ENCODE measurements around the gene PCSK6. TPM values are rescaled to one million over a fixed set of nuclear protein-coding genes. Genes with fewer than 3 reads are reported as not detected.
A peak's percentile ranks its signal among the peaks of the same experiment; 100 is the strongest.

Gene PCSK6
- total RNA-seq (2021; fragmentation: NEBNext Ultra II Directional; extraction: Animal tissue kit (Norgen Biotek cat#: 25700)) (3.3 and 4.0 TPM in 2 replicates), polyA plus RNA-seq (2011; rRNA removed) (1.9 and 2.4 TPM in 2 replicates), polyA minus RNA-seq (2011; rRNA and poly(A)+ RNA removed) (3.7 and 3.8 TPM in 2 replicates)
- 1.8 TPM for polyA plus RNA-seq (2011; cell fraction: cytosol; rRNA removed)
- 4.9 TPM for polyA plus RNA-seq (2011; cell fraction: nucleus; rRNA removed)
- 2.3 to 2.9 TPM (median 2.5 TPM) in 4 replicates for polyA plus RNA-seq (2012, experiment 1 of 2)
- 1.00 TPM for polyA plus RNA-seq (2012, experiment 2 of 2)
- polyA plus RNA-seq (2013, experiment 1 of 2) = 3.3 TPM
- 2.5 TPM for polyA plus RNA-seq (2013, experiment 2 of 2)
- 8.7 TPM for polyA minus RNA-seq (2011; cell fraction: cytosol; rRNA and poly(A)+ RNA removed)
- polyA minus RNA-seq (2011; cell fraction: nucleus; rRNA and poly(A)+ RNA removed) = 5.3 TPM
- long read RNA-seq, experiment 1, partial matches to known transcripts = 0 of 1 reads
- long read RNA-seq, experiment 1, other reads (novel, unspliced or antisense) = 1 of 1 reads
- long read RNA-seq, experiment 2 = 0 reads

GRCh38 chr15:101489599-101490407, at the start of gene PCSK6:
PCSK6 (minus strand) TSS chr15:101489707; CDS start chr15:101489670, 37 bp downstream.
- FAIRE-seq (no peak), DNase-seq (ENCODE audit: low read depth in 1 of 2, low spot score in 2 of 2) (peak in 1 of 2 experiments; percentile 68)
- WGBS, 2 experiments (ENCODE audit: extremely low coverage in 1 of 2, insufficient coverage in 1 of 2, insufficient read length in 1 of 2, insufficient replicate concordance in 2 of 2, low coverage in 1 of 2, low lambda C conversion rate in 2 of 2, missing lambda C conversion rate in 1 of 2) = 28% methylated on average over 35 of the region's 111 CpGs; no CpG with 5 or more reads in 1 of the 2 experiments
- Histone ChIP-seq H2BK5ac (ENCODE audit: low read depth, low read length) (no peak within 1 kb of the TSS), H3K4me3 (ENCODE audit: extremely low read depth in 1 of 4, insufficient read depth in 2 of 4, low read depth in 3 of 4, low read length in 4 of 4) (peak within 1 kb of the TSS; percentile 27 to 61 (median 33); a peak in 7 of 8 replicates), H3K9ac (replicated peaks in 1 of 4; ENCODE audit: extremely low read depth in 1 of 4, low read depth in 3 of 4, low read length in 3 of 4) (no peak within 1 kb of the TSS), H3K4me1 (replicated peaks in 1 of 4; ENCODE audit: control insufficient read depth in 3 of 4, insufficient read depth in 4 of 4, low read length in 3 of 4) (peaks cover 0 to 6% (median 3%) of the 10 kb centered on the region in 4 experiments; a peak in 3 of 7 replicates), H4K91ac (replicated peaks; ENCODE audit: insufficient read length, low read length) (no peak within 1 kb of the TSS), H3K27ac (ENCODE audit: low read depth, low read length) (no peak within 1 kb of the TSS), H3K27me3 (replicated peaks in 1 of 4; ENCODE audit: control insufficient read depth in 3 of 4, extremely low read depth in 1 of 4, insufficient read depth in 3 of 4, low read length in 3 of 4) (peaks cover 11 to 48% (median 35%) of the 10 kb centered on the region in 4 experiments), H3K36me3 (ENCODE audit: control insufficient read depth in 2 of 4, insufficient read depth in 4 of 4, low read length in 3 of 4) (peaks cover 0 to 6% (median 0%) of the 10 kb centered on the region in 4 experiments; a peak in 1 of 8 replicates), H2BK20ac (ENCODE audit: low read length) (no peak within 1 kb of the TSS), H4K20me1 (replicated peaks in 1 of 2; ENCODE audit: control insufficient read depth in 1 of 2, insufficient read depth in 2 of 2, low read length in 2 of 2) (peaks cover 0 to 3% of the 10 kb centered on the region in 2 experiments), H2AK5ac (ENCODE audit: low read depth, low read length) (no peak within 1 kb of the TSS), H3K79me1 (ENCODE audit: low read depth, low read length) (no peaks in the 10 kb centered on the region), H2BK12ac (ENCODE audit: low read depth, low read length) (no peak within 1 kb of the TSS), H3K4me2 (ENCODE audit: insufficient read depth in 1 of 2, low read depth in 2 of 2, low read length in 2 of 2) (peak within 1 kb of the TSS; percentile 68 to 69), H3K18ac (ENCODE audit: extremely low read depth, low read length) (no peak within 1 kb of the TSS), H4K8ac (ENCODE audit: extremely low read depth, insufficient read depth, low read length) (peak within 1 kb of the TSS; percentile 53; the same call in 1 of the 2 replicates), H2AFZ (ENCODE audit: low read length) (no peak within 1 kb of the TSS), H4K5ac (ENCODE audit: insufficient read length, low read depth, low read length) (no peak within 1 kb of the TSS), H3K4ac (replicated peaks; ENCODE audit: insufficient read length, low read depth, low read length) (no peak within 1 kb of the TSS), H3K79me2 (ENCODE audit: control insufficient read depth in 1 of 2, insufficient read depth in 2 of 2, low read length in 2 of 2) (no peaks in the 10 kb centered on the region), H3K23me2 (ENCODE audit: low read depth, low read length) (peaks cover 6% of the 10 kb centered on the region; the same call in 1 of the 2 replicates), H3K23ac (ENCODE audit: insufficient read length) (no peak within 1 kb of the TSS), H2BK120ac (replicated peaks; ENCODE audit: low read depth, low read length) (no peak within 1 kb of the TSS), H3K14ac (ENCODE audit: insufficient read length) (no peak within 1 kb of the TSS), H3K9me3 (ENCODE audit: insufficient read depth in 2 of 2, low read depth in 1 of 2, low read length in 1 of 2) (peaks cover 0 to 6% of the 10 kb centered on the region in 2 experiments; a peak in 2 of 4 replicates), H3K56ac (replicated peaks; ENCODE audit: insufficient read length, low read depth, low read length) (no peak within 1 kb of the TSS), H2BK15ac (ENCODE audit: low read length) (no peak within 1 kb of the TSS)
- ChIA-PET POLR2A (ENCODE audit: partially characterized antibody) (interaction anchor here (1.4 kb wide), 1 partner anchor 40 kb away, joined by 3 read pairs; no protein-coding TSS in a partner anchor), CTCF (ENCODE audit: partially characterized antibody) (interaction anchor here (0.6 to 3.3 kb wide), 3 partner anchors 12 to 222 kb away, joined by 3 to 19 read pairs (median 3); no protein-coding TSS in a partner anchor)
- no peak for TF ChIP-seq GABPA (IDR thresholded peaks at IDR 0.05; ENCODE audit: borderline replicate concordance, insufficient read depth, low read length)
- no peak for TF ChIP-seq RAD21 (IDR thresholded peaks at IDR 0.05 in 1 of 2, conservative IDR thresholded peaks at IDR 0.05 in 1 of 2; ENCODE audit: low read depth in 2 of 2, low read length in 2 of 2)
- no peak for TF ChIP-seq JUND (IDR thresholded peaks at IDR 0.05; ENCODE audit: low read length)
- TF ChIP-seq SP4 (IDR thresholded peaks at IDR 0.05; ENCODE audit: low read length) = no peak
- TF ChIP-seq BRCA1 (IDR thresholded peaks at IDR 0.05; ENCODE audit: low read depth, low read length) = no peak
- peak; percentile 50 for TF ChIP-seq SUZ12 (IDR thresholded peaks at IDR 0.05; ENCODE audit: low read length)

All from H1 (cell line).